ENCODE measurements around the gene RABGAP1.

The RABGAP1 gene

DNA sequence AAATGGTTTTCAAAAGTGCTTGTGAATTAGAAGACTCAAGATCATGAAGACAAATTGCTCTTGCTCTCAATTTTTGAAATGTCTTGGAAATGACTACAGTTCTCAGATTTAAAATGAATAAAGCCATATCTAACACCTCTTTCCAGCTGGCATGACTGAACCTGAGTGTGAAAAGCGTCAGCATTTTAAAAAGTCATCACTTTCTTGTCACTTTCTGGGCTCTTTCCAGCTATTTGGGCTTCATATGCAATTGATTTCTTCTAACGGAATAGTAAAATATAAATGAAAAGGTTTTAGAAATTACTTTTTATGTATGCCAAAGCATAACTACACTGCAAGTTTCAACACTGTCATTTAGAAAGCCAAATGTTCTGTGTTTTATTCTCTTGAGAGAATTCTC is 95.0 kb downstream of the RABGAP1 start:
- TF ChIP-seq, protein P1, sequence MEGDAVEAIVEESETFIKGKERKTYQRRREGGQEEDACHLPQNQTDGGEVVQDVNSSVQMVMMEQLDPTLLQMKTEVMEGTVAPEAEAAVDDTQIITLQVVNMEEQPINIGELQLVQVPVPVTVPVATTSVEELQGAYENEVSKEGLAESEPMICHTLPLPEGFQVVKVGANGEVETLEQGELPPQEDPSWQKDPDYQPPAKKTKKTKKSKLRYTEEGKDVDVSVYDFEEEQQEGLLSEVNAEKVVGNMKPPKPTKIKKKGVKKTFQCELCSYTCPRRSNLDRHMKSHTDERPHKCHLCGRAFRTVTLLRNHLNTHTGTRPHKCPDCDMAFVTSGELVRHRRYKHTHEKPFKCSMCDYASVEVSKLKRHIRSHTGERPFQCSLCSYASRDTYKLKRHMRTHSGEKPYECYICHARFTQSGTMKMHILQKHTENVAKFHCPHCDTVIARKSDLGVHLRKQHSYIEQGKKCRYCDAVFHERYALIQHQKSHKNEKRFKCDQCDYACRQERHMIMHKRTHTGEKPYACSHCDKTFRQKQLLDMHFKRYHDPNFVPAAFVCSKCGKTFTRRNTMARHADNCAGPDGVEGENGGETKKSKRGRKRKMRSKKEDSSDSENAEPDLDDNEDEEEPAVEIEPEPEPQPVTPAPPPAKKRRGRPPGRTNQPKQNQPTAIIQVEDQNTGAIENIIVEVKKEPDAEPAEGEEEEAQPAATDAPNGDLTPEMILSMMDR (IDR thresholded peaks at IDR 0.05; ENCODE audit: low read depth, low read length), result no peak
- no peak for DNase-seq (ENCODE audit: extremely low read depth, low read depth)

DNA sequence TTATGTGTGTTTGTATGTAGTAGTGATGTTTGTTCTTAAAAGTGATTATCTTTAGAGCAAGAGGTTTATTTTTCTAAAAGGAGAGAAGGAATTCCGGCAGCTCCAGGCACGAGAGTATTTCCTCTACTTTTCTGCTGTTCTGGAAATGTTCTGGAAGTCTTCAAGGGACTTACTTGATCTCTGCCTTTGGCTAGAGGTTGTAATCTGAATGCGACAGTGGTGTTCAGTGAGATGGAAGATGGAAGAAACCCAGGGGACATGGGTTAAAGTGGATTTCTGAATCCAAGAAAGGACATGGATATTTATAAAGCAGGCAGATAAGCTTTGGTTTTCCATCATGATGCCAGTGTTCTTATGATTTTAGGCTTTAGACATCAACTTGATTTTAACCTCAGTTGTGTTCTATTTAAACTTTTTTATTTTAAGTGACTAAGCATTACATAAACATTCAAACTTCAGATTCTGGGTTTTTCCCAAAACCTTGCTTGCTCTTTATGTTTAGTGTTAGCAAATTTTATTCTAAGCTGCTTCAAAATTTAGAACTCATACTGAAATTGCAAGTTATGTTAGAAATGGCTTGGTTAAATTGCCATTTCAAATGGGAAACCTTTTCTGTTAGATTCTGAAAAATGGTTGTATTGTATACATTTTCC is 96.2 kb downstream of the RABGAP1 start:
- DNase-seq (ENCODE audit: extremely low read depth, low read depth), result no peak
- TF ChIP-seq, protein P1 (IDR thresholded peaks at IDR 0.05; ENCODE audit: low read depth, low read length), result no peak

DNA sequence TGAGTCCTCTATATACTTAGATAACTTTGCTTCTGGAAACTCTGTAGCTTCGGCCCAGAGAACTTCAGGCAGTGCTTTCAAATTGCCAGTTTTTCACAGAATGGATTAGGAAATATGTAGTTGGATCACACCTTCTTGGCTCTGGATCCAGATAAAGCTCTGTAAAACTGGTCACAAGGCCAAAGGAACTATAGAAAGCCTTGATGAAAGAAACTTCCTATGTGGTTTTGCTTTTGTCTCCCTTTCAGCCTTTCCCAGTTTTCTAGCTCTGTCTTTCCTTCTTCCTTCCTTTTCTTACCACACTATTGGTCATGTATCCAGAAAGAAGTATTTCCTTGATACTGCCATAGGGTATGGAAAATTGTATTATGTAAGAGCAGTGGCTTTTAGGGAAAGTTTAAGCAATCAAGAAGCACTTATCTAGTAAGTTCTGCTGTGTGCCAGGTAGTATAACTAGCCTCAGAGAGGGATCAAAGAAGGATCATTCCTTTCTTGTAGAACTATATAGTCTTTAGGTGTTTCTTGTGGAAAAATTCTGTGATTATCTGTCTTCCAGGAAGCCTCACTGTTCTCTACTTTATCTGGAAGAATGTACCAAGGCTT is 98.9 kb downstream of the RABGAP1 start:
- DNase-seq (ENCODE audit: extremely low read depth, low read depth), result no peak
- TF ChIP-seq, protein P1 (IDR thresholded peaks at IDR 0.05; ENCODE audit: low read depth, low read length), result no peak

DNA sequence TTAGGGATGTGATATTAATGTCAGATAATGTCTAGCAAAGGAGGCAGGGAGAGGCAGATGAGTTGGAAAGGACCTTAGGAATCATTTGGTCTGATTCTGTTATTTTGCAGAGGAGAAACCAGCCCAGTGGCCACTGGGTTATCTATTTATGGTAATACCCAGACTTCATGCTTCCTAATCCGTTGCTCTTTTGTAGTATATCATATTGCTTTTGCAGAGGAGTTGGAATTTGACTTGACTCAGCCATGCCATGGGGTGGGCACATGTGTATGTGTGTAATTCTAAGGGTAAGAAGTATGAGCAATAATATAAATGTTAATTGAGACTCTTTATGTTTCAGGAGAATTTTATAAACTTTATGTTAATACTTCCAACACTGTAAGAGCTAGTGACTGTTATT is 100.0 kb downstream of the RABGAP1 start:
- no peak for DNase-seq (ENCODE audit: extremely low read depth, low read depth)
- TF ChIP-seq, protein P1 (IDR thresholded peaks at IDR 0.05; ENCODE audit: low read depth, low read length), result no peak

DNA sequence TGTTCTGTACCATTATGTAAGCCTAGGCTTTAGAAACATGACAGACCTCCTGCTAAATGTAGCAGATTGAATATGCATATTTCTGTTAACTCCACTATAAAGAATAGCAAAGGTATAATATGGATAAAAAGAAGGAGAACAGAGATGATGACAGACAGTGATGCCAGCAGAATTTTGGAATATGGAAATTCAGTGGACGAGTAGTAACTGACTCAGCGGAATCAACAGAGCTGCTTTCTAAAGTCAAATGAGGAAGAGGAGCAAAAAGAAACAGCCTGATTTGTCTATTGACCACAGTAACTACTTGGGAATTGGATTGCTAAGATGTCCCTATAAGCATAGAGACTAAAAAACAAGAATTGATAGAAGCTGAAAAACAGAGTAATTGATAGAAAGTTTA is 100.7 kb downstream of the RABGAP1 start:
- no peak for DNase-seq (ENCODE audit: extremely low read depth, low read depth)
- TF ChIP-seq, protein P1 (IDR thresholded peaks at IDR 0.05; ENCODE audit: low read depth, low read length), result no peak

DNA sequence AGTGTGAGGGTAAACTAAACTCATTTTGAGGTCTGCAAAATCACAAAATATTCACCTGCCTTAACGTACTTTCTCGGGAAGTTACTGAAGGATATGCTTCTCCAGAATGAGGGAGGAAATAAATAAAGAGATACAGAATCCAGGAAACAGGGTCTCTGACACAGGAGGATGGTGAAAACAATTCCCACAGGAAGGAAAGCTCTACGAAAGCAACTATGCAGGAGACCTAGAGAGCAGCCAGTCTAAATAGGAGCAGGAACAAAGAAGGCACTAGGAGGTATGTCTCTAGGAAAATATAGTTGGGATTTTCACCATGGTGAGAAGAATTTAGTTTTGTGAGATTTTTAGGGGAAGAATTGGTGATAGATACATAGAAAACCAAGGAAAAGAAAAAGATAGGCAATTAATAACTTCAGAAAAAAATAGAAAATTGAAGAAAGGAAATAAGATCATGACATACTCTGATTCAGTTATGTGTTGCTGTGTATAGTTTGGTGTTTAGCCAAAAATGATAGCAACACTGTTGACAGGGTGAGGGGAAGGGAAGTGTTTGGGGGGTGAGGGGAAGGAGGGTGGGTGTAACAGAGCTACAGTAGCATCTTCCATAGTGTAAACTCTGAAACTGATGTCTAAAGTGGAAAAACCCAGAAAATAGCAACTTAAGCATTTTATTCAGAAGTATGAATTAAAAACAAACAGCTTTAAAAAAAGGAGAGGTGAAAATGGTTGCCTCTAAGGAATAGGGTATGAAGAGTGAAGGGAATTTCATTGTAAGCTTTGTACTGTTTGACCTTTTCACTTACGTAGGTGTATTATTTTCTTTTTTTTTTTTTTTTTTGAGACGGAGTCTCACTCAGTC is 102.5 kb downstream of the RABGAP1 start:
- no peak for DNase-seq (ENCODE audit: extremely low read depth, low read depth)
- TF ChIP-seq, protein P1 (IDR thresholded peaks at IDR 0.05; ENCODE audit: low read depth, low read length), result no peak

DNA sequence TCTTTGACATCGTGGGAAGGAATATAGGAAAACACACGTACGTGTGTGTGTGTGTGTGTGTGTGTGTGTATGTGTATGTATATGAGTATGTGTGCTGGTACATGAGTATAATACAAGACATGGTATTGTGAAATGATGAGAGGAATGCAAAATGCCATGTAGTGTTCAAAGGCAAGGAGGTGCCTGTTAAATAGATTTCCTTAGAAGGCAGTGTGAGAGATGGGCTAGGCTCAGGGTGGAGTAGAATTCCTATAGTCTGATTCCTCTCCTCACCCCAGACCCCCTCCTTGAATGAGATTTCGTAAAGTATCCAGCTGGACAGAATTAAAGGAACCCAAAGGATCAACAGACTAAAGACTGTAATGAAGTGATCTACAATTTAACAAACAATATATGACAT is 103.8 kb downstream of the RABGAP1 start:
- TF ChIP-seq, protein P1 (IDR thresholded peaks at IDR 0.05; ENCODE audit: low read depth, low read length), result no peak
- peak; percentile 62 for DNase-seq (ENCODE audit: extremely low read depth, low read depth)

Measured in AG09319 (cell line).